GM12878 (cell line): Measurements from ENCODE around the gene GAS2. TPM values are rescaled to one million over a fixed set of nuclear protein-coding genes. Genes with fewer than 3 reads are reported as not detected.

Experiments
- ATAC-seq: fragments of 200-7000 bp; cut with Tn5 transposase; 3 replicates; pipeline ENCODE4 v1.9.1; 2020; ENCODE audit warnings: mild to moderate bottlenecking, moderate library complexity
- BruUV-seq: library from RNA; stranded (reverse); fragments of 400-500 nt; replicated peaks from 2 replicates; lab custom pipeline; 2021; lab: Mats Ljungman, UMichigan
- CTCF ChIA-PET: fragments of 300-600 bp; sonication (Branson Sonifier 250); formaldehyde crosslinking; extraction: SDS; loops from one replicate; lab custom pipeline; 2021; ENCODE audit warnings: inconsistent platforms; lab: Yijun Ruan, JAX
- POLR2A ChIA-PET: fragments of 350-600 bp; formaldehyde crosslinking; extraction: SDS; loops from one replicate; lab custom pipeline; 2021; ENCODE audit warnings: inconsistent platforms; lab: Charles Lee
- RAD21 ChIA-PET: fragments of 300-600 bp; sonication (Branson Sonifier 250); formaldehyde crosslinking; loops from one replicate; lab custom pipeline; 2023; ENCODE audit warnings: antibody characterized with exemption; ENCODE audit not compliant: unreplicated experiment; lab: Charles Lee
- SMC1A ChIA-PET: fragments of 300-600 bp; sonication (Branson Sonifier 250); formaldehyde crosslinking; loops from one replicate; lab custom pipeline; 2023; ENCODE audit not compliant: unreplicated experiment, uncharacterized antibody; lab: Charles Lee
- DNase-seq: peaks from one replicate; pipeline ENCODE4 v3.0.0-alpha.2; 2011; ENCODE audit warnings: low read depth, low spot score
- FAIRE-seq: peaks from 3 replicates; lab custom pipeline; 2011; peaks lifted over from hg19 to GRCh38; lab: Jason Lieb, UNC
- H2AFZ ChIP-seq: 2 replicates; pipeline ENCODE4 v1.6.0; 2011; ENCODE audit warnings: low read depth, low read length, control low read depth; ENCODE audit not compliant: control insufficient read depth
- H3K27ac ChIP-seq: 2 replicates; pipeline ENCODE4 v1.5.1; 2011; ENCODE audit warnings: control low read depth; ENCODE audit not compliant: control insufficient read depth, insufficient read depth
- H3K27me3 ChIP-seq, 2 experiments: replicated peaks in 1 of 2; 2 replicates each; pipeline versions ENCODE4 v1.6.0 to v1.6.1; 2011; ENCODE audit warnings: low read length in 1 of 2; ENCODE audit not compliant: control insufficient read depth in 2 of 2, insufficient read depth in 2 of 2
- H3K36me3 ChIP-seq, 2 experiments: 2 replicates each; pipeline ENCODE4 v1.5.1; 2011; ENCODE audit warnings: low read length in 1 of 2; ENCODE audit not compliant: control insufficient read depth in 2 of 2, insufficient read depth in 2 of 2
- H3K4me1 ChIP-seq: 2 replicates; pipeline ENCODE4 v1.6.1; 2011; ENCODE audit warnings: mild to moderate bottlenecking, low read length, moderate library complexity, mixed read lengths; ENCODE audit not compliant: control insufficient read depth, insufficient read depth
- H3K4me2 ChIP-seq: 2 replicates; pipeline ENCODE4 v1.6.0; 2011; ENCODE audit warnings: control low read depth; ENCODE audit not compliant: control insufficient read depth, insufficient read depth
- H3K4me3 ChIP-seq: fragments of 200-600 bp; sonication (generic); 2 replicates; pipeline ENCODE4 v1.5.1; 2016
- H3K79me2 ChIP-seq: 2 replicates; pipeline ENCODE4 v1.6.0; 2011; ENCODE audit warnings: low read length; ENCODE audit not compliant: control insufficient read depth, insufficient read depth
- H3K9ac ChIP-seq: 2 replicates; pipeline ENCODE4 v1.8.0; 2011; ENCODE audit warnings: low read length, control low read depth, mixed read lengths; ENCODE audit not compliant: control insufficient read depth, insufficient read depth
- H3K9me3 ChIP-seq: replicated peaks from 3 replicates; pipeline ENCODE4 v1.5.1; 2011; ENCODE audit warnings: mild to moderate bottlenecking, low read length; ENCODE audit not compliant: control insufficient read depth, insufficient read depth
- H4K20me1 ChIP-seq: 2 replicates; pipeline ENCODE4 v1.6.0; 2011; ENCODE audit not compliant: control insufficient read depth, insufficient read depth
- CHD4 ChIP-seq: fragments of 200-600 bp; sonication (generic); IDR thresholded peaks from 2 replicates; pipeline ENCODE4 v1.6.1; 2016; ENCODE audit warnings: mild to moderate bottlenecking
- HCFC1 ChIP-seq: fragments of 150-350 bp; IDR thresholded peaks from 2 replicates; pipeline ENCODE4 v1.6.1; 2014; ENCODE audit warnings: low read length
- MXI1 ChIP-seq: fragments of 150-350 bp; IDR thresholded peaks from 2 replicates; pipeline ENCODE4 v1.6.1; 2011; ENCODE audit warnings: low read depth, mild to moderate bottlenecking, inconsistent platforms, low read length, improper control_type of control experiment
- RAD21 ChIP-seq: IDR thresholded peaks from 2 replicates; pipeline ENCODE4 v1.6.1; 2011; ENCODE audit warnings: mild to moderate bottlenecking, low read depth, low read length, moderate library complexity; ENCODE audit not compliant: insufficient read depth
- SMAD5 ChIP-seq: IDR thresholded peaks from 2 replicates; pipeline ENCODE4 v1.6.1; 2016; ENCODE audit warnings: antibody characterized with exemption, low read depth
- TCF3 ChIP-seq: IDR thresholded peaks from 2 replicates; pipeline ENCODE4 v1.6.1; 2012; ENCODE audit warnings: low read depth, mild to moderate bottlenecking, low read length, borderline replicate concordance; ENCODE audit not compliant: insufficient read depth
- WGBS: methylation state at CpG from one replicate; pipeline ENCODE4 v1.1.6; 2016; ENCODE audit warnings: low lambda C conversion rate; ENCODE audit not compliant: insufficient replicate concordance, insufficient coverage; ENCODE audit errors: missing lambda C conversion rate; 5-methylcytosine and 5-hydroxymethylcytosine counted together
- in situ Hi-C: fragments of 300-500 bp; cut with MboI; formaldehyde crosslinking; loops from 9 replicates; pipeline ENCODE4 v1.14.3; 2018; ENCODE audit warnings: mixed read lengths
- intact Hi-C: fragments of 100-400 bp; cut with micrococcal nuclease; formaldehyde crosslinking; loops from one replicate; pipeline ENCODE4 v1.14.2; 2022; ENCODE audit not compliant: unreplicated experiment
- polyA plus RNA-seq, 11 experiments: library from polyadenylated mRNA; depleted of rRNA in 4 of 11; unstranded in 6 of 11; stranded (reverse) in 5 of 11; fragments of >200 nt; fragmentation: Nextera tagmentation in 4 of 11; fragmentation: Illumina TruSeq in 1 of 11; extraction: Ambion mirVana in 4 of 11; extraction: Trizol in 1 of 11; gene quantifications; 1 replicate in 1 of 11; 2 replicates in 10 of 11; pipeline versions ENCODE4 v1.2.1 to v1.2.3, GENCODE V29; 2011 to 2016; ENCODE audit warnings: inconsistent platforms in 2 of 11, missing spikeins in 2 of 11, low read depth in 1 of 11
- total RNA-seq, 4 experiments: library from RNA; depleted of rRNA in 3 of 4; stranded (reverse); fragments of >200 nt in 3 of 4; fragmentation: Illumina TruSeq in 1 of 4; extraction: Trizol in 1 of 4; gene quantifications; 2 replicates each; pipeline versions ENCODE4 v1.2.1 to v1.2.3, GENCODE V29; 2013 to 2021
- TF ChIP-seq, protein P1 (sequence below): fragments of 450-650 bp; IDR thresholded peaks from 2 replicates; pipeline ENCODE4 v1.6.1; 2018; ENCODE audit warnings: mild to moderate bottlenecking, low read depth, moderate library complexity; ENCODE audit not compliant: partially characterized antibody
- TF ChIP-seq, protein P2 (sequence below), 3 experiments: IDR thresholded peaks in 2 of 3; conservative IDR thresholded peaks in 1 of 3; 2 replicates each; pipeline ENCODE4 v1.5.1; 2011; ENCODE audit warnings: low read depth in 3 of 3, low read length in 3 of 3, mild to moderate bottlenecking in 3 of 3, control low read depth in 2 of 3, moderate library complexity in 2 of 3, inconsistent platforms in 1 of 3, mixed read lengths in 1 of 3; ENCODE audit not compliant: control insufficient read depth in 2 of 3, insufficient read depth in 1 of 3; ENCODE audit errors: extremely low read depth in 1 of 3
- TF ChIP-seq, protein P3 (sequence below): fragments of 450-650 bp; IDR thresholded peaks from 2 replicates; pipeline ENCODE4 v1.6.1; 2017; ENCODE audit warnings: mild to moderate bottlenecking, low read depth, inconsistent platforms; ENCODE audit not compliant: poor library complexity, severe bottlenecking
- TF ChIP-seq, protein P4 (sequence below): fragments of 450-650 bp; formaldehyde crosslinking; IDR thresholded peaks from 2 replicates; pipeline ENCODE4 v1.4.0; 2020; ENCODE audit warnings: mild to moderate bottlenecking, moderate library complexity

The GAS2 gene
- total and polyA plus RNA-seq, 10 of the 15 experiments (the other 5 are each of a cell fraction or from before 2014, with no cell fraction given), result 16.4 to 81.4 (median 26.2) TPM

DNA sequence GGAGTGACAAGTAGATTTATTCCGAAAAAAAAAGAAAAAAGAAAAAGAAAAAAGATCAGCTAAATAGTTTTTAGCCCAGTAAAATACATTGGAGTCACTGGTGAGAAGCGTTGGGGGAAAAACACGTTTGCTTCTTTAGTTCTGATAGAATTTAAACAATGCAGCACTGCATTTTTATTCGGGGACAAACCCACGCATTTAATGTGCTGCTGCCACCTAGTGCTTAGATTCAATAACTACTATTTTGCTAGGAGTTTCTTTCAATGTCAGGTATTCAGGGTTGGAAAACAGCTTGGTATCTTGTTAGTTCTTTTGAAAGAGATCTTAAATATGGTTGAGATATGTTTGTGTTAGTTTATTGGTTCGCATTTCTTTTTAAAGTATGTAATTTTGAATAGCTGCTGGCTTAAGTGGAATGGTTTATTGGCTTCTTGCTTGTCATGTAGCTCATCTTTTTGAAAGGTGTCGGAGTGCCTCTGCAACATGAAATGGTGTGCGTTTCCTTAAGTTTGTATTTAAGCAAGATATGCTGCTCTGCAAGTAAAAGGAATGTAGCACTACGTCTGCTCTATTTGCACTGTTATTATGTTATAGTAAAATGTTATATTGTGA is 121.2 kb downstream of the GAS2 start:
- Histone ChIP-seq H3K4me1 (peaks cover 13% of the 10 kb centered on the region), H4K20me1 (no peaks in the 10 kb centered on the region), H3K36me3 (no peaks in the 10 kb centered on the region), H3K4me3 (no peak overlapping the region), H2AFZ (no peak overlapping the region), H3K9me3 (0 out of 3 replicates have a peak, but pooled peaks cover 1% of the 10 kb centered on the region), H3K27ac (peak overlapping the region; percentile 63; the same call in 1 of the 2 replicates), H3K79me2 (no peaks in the 10 kb centered on the region), H3K9ac (no peak overlapping the region), H3K27me3 (no peaks in the 10 kb centered on the region), H3K4me2 (peak overlapping the region; percentile 44)
- ATAC-seq (peak; percentile 52), FAIRE-seq (peak; percentile 91), DNase-seq (no peak)
- BruUV-seq, result no TSS peak
- POLR2A ChIA-PET, result interaction anchor here (0.6 to 4.3 kb wide), 9 partner anchors 11 to 122 kb away, joined by 3 to 17 read pairs (median 5); partner anchors contain the start of genes GAS2 and SVIP
- intact Hi-C loops (loop anchor here (1.0 to 10.0 kb wide), 5 partner anchors 57 to 593 kb away; partner anchors contain the start of gene ANO5), in situ Hi-C loops (loop anchor here (10.0 kb wide), 1 partner anchor 113 kb away; no protein-coding TSS in a partner anchor)
- SMC1A ChIA-PET, result interaction anchor here (0.6 to 14.6 kb wide), 56 partner anchors 8 to 616 kb away, joined by 3 to 251 read pairs (median 4); partner anchors contain the start of genes FANCF, GAS2 and SVIP
- RAD21 ChIA-PET, result interaction anchor here (0.6 to 5.5 kb wide), 50 partner anchors 9 to 617 kb away, joined by 3 to 103 read pairs (median 4); partner anchors contain the start of genes FANCF and SVIP
- 24% methylated on average over 9 of the region's 9 CpGs for WGBS
- CTCF ChIA-PET, result interaction anchor here (0.6 to 6.7 kb wide), 67 partner anchors 9 to 617 kb away, joined by 3 to 135 read pairs (median 6); partner anchors contain the start of genes FANCF, GAS2, SLC17A6 and SVIP
- TF ChIP-seq, protein P1, sequence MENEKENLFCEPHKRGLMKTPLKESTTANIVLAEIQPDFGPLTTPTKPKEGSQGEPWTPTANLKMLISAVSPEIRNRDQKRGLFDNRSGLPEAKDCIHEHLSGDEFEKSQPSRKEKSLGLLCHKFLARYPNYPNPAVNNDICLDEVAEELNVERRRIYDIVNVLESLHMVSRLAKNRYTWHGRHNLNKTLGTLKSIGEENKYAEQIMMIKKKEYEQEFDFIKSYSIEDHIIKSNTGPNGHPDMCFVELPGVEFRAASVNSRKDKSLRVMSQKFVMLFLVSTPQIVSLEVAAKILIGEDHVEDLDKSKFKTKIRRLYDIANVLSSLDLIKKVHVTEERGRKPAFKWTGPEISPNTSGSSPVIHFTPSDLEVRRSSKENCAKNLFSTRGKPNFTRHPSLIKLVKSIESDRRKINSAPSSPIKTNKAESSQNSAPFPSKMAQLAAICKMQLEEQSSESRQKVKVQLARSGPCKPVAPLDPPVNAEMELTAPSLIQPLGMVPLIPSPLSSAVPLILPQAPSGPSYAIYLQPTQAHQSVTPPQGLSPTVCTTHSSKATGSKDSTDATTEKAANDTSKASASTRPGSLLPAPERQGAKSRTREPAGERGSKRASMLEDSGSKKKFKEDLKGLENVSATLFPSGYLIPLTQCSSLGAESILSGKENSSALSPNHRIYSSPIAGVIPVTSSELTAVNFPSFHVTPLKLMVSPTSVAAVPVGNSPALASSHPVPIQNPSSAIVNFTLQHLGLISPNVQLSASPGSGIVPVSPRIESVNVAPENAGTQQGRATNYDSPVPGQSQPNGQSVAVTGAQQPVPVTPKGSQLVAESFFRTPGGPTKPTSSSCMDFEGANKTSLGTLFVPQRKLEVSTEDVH, result peak; percentile 33
- TF ChIP-seq SMAD5 (no peak), CHD4 (no peak), HCFC1 (no peak), TCF3 (no peak), RAD21 (peak; percentile 90), MXI1 (no peak)
- TF ChIP-seq, protein P2, sequence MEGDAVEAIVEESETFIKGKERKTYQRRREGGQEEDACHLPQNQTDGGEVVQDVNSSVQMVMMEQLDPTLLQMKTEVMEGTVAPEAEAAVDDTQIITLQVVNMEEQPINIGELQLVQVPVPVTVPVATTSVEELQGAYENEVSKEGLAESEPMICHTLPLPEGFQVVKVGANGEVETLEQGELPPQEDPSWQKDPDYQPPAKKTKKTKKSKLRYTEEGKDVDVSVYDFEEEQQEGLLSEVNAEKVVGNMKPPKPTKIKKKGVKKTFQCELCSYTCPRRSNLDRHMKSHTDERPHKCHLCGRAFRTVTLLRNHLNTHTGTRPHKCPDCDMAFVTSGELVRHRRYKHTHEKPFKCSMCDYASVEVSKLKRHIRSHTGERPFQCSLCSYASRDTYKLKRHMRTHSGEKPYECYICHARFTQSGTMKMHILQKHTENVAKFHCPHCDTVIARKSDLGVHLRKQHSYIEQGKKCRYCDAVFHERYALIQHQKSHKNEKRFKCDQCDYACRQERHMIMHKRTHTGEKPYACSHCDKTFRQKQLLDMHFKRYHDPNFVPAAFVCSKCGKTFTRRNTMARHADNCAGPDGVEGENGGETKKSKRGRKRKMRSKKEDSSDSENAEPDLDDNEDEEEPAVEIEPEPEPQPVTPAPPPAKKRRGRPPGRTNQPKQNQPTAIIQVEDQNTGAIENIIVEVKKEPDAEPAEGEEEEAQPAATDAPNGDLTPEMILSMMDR (IDR thresholded peaks at IDR 0.05 in 2 of 3, conservative IDR thresholded peaks at IDR 0.05 in 1 of 3; ENCODE audit: control insufficient read depth in 2 of 3, extremely low read depth in 1 of 3, insufficient read depth in 1 of 3, low read depth in 3 of 3, low read length in 3 of 3), result peak; percentile 60 to 81 (median 72)
- TF ChIP-seq, protein P3, sequence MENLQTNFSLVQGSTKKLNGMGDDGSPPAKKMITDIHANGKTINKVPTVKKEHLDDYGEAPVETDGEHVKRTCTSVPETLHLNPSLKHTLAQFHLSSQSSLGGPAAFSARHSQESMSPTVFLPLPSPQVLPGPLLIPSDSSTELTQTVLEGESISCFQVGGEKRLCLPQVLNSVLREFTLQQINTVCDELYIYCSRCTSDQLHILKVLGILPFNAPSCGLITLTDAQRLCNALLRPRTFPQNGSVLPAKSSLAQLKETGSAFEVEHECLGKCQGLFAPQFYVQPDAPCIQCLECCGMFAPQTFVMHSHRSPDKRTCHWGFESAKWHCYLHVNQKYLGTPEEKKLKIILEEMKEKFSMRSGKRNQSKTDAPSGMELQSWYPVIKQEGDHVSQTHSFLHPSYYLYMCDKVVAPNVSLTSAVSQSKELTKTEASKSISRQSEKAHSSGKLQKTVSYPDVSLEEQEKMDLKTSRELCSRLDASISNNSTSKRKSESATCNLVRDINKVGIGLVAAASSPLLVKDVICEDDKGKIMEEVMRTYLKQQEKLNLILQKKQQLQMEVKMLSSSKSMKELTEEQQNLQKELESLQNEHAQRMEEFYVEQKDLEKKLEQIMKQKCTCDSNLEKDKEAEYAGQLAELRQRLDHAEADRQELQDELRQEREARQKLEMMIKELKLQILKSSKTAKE, result peak; percentile 43
- TF ChIP-seq, protein P4, sequence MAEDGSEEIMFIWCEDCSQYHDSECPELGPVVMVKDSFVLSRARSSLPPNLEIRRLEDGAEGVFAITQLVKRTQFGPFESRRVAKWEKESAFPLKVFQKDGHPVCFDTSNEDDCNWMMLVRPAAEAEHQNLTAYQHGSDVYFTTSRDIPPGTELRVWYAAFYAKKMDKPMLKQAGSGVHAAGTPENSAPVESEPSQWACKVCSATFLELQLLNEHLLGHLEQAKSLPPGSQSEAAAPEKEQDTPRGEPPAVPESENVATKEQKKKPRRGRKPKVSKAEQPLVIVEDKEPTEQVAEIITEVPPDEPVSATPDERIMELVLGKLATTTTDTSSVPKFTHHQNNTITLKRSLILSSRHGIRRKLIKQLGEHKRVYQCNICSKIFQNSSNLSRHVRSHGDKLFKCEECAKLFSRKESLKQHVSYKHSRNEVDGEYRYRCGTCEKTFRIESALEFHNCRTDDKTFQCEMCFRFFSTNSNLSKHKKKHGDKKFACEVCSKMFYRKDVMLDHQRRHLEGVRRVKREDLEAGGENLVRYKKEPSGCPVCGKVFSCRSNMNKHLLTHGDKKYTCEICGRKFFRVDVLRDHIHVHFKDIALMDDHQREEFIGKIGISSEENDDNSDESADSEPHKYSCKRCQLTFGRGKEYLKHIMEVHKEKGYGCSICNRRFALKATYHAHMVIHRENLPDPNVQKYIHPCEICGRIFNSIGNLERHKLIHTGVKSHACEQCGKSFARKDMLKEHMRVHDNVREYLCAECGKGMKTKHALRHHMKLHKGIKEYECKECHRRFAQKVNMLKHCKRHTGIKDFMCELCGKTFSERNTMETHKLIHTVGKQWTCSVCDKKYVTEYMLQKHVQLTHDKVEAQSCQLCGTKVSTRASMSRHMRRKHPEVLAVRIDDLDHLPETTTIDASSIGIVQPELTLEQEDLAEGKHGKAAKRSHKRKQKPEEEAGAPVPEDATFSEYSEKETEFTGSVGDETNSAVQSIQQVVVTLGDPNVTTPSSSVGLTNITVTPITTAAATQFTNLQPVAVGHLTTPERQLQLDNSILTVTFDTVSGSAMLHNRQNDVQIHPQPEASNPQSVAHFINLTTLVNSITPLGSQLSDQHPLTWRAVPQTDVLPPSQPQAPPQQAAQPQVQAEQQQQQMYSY (CRISPR knock-in tag), result no peak
